ENCODE measurements around the gene PALM3. TPM values are rescaled to one million over a fixed set of nuclear protein-coding genes. Genes with fewer than 3 reads are reported as not detected.

PALM3 gene
- total and polyA plus RNA-seq, 2 donors (not counting 3 experiments of a cell fraction or from before 2014, with no cell fraction given) = 0.08 to 0.31 TPM

- Histone ChIP-seq H3K27me3 (ENCODE audit: control insufficient read depth in 2 of 2, insufficient read depth in 2 of 2, low read length in 2 of 2) (peaks cover 0 to 5% of the 10 kb centered on the region in 2 experiments), H2AFZ (ENCODE audit: low read depth, low read length) (no peak overlapping the region), H3K9ac (replicated peaks; ENCODE audit: extremely low read depth, insufficient read depth, low read length) (no peak overlapping the region), H4K20me1 (replicated peaks; ENCODE audit: control insufficient read depth, extremely low read depth, insufficient read depth, low read length) (no peaks in the 10 kb centered on the region), H3K4me3 (replicated peaks in 1 of 3; ENCODE audit: insufficient read depth in 1 of 3, low read depth in 1 of 3, low read length in 3 of 3) (no peak overlapping the region), H3K27ac (ENCODE audit: insufficient read depth, low read depth, low read length) (no peak overlapping the region), H3K79me2 (ENCODE audit: control insufficient read depth, insufficient read depth, low read length) (no peaks in the 10 kb centered on the region), H3K9me1 (replicated peaks; ENCODE audit: control insufficient read depth, extremely low read depth, insufficient read depth, low read length) (no peaks in the 10 kb centered on the region), H3K4me2 (ENCODE audit: insufficient read depth, low read length) (no peak overlapping the region), H3K36me3 (ENCODE audit: control insufficient read depth in 2 of 2, extremely low read depth in 1 of 2, insufficient read depth in 2 of 2, low read length in 2 of 2) (no peaks in the 10 kb centered on the region), H3K9me3 (replicated peaks; ENCODE audit: control insufficient read depth, insufficient read depth, low read length) (no peaks in the 10 kb centered on the region), H3K4me1 (ENCODE audit: control insufficient read depth, extremely low read depth, insufficient read depth, low read length) (peaks cover 6% of the 10 kb centered on the region)
- FAIRE-seq = peak; percentile 92
- TF ChIP-seq JUN (IDR thresholded peaks at IDR 0.05; ENCODE audit: borderline replicate concordance, insufficient read depth, insufficient read length, low read depth) (no peak), EZH2 (IDR thresholded peaks at IDR 0.05; ENCODE audit: borderline replicate concordance, low read depth, low read length, severe bottlenecking) (no peak), POLR2AphosphoS5 (IDR thresholded peaks at IDR 0.05; ENCODE audit: insufficient read depth, low read depth, low read length) (no peak), GATA2 (IDR thresholded peaks at IDR 0.05; ENCODE audit: insufficient read depth, insufficient read length, low read depth, low read length) (peak; percentile 83), POLR2A (IDR thresholded peaks at IDR 0.05; ENCODE audit: low read depth, low read length) (no peak), FOS (IDR thresholded peaks at IDR 0.05; ENCODE audit: borderline replicate concordance, insufficient read depth, low read length) (peak; percentile 52), MAX (IDR thresholded peaks at IDR 0.05; ENCODE audit: insufficient read depth, insufficient read length) (no peak), CTCF (IDR thresholded peaks at IDR 0.05; ENCODE audit: extremely low read depth in 1 of 2, insufficient read depth in 1 of 2, low read depth in 1 of 2, low read length in 2 of 2) (peak in 1 of 2 donors; percentile 48), MYC (IDR thresholded peaks at IDR 0.05; ENCODE audit: low read depth, low read length) (no peak)
- dilution Hi-C loops (cut with MboI; ENCODE audit: extremely low pct_ligation_motif_present, low sequenced_read_pairs) = no loop called here
- ChIA-PET CTCF (interaction anchor here (0.6 to 2.7 kb wide), 9 partner anchors 8 to 118 kb away, joined by 3 to 25 read pairs (median 4); partner anchors contain the start of genes IL27RA and RFX1), POLR2A (no interaction called here)
- no TSS peak for BruUV-seq (replicated peaks)
- intact Hi-C loops (cut with micrococcal nuclease) = no loop called here
- DNase-seq (ENCODE audit: low read depth, low spot score) = peak; percentile 83
Measured at GRCh38 chr19:14023404-14024235, 38.3 kb downstream of the PALM3 start.

All from endothelial cell of umbilical vein (primary cell).